SK-N-DZ (cell line): ENCODE data around the gene ALG2.
"Not testable (repeated sequence)": the region's sequence is repeated elsewhere in the genome, so short reads cannot be mapped to it uniquely, and the experiment has no call there.

Source experiments
- DNase-seq: peaks from one replicate; pipeline ENCODE4 v3.0.0-alpha.2; 2015; ENCODE audit warnings: low spot score

Gene ALG2

GRCh38 chr9:99238331-99238730 lies 16.6 kb upstream of the ALG2 start:
- no peak for DNase-seq

GRCh38 chr9:99237849-99238248 lies 16.1 kb upstream of the ALG2 start:
- DNase-seq = not testable (repeated sequence)

- DNase-seq = no peak
Observed at GRCh38 chr9:99237356-99237755, 15.6 kb upstream of the ALG2 start.

GRCh38 chr9:99235926-99236634 lies 14.3 kb upstream of the ALG2 start:
- DNase-seq = no peak

- DNase-seq = no peak
Observed at GRCh38 chr9:99235069-99235468, 13.3 kb upstream of the ALG2 start.

- no peak for DNase-seq
Observed at GRCh38 chr9:99234618-99235017, 12.9 kb upstream of the ALG2 start.

- DNase-seq = no peak
Observed at GRCh38 chr9:99231711-99232110, 10.0 kb upstream of the ALG2 start.

- no peak for DNase-seq
Observed at GRCh38 chr9:99230206-99230605, 8.5 kb upstream of the ALG2 start.

GRCh38 chr9:99226054-99226453 lies 4.3 kb upstream of the ALG2 start:
- no peak for DNase-seq

GRCh38 chr9:99224445-99224844 lies 2.7 kb upstream of the ALG2 start:
- DNase-seq = no peak

- no peak for DNase-seq
Observed at GRCh38 chr9:99222416-99223270, 901 bp upstream of the ALG2 start.

GRCh38 chr9:99221266-99221620 lies 499 bp downstream of the ALG2 start:
- no peak for DNase-seq

- no peak for DNase-seq
Observed at GRCh38 chr9:99220011-99220410, 1.7 kb downstream of the ALG2 start.

- DNase-seq = no peak
Observed at GRCh38 chr9:99216073-99216472, 5.7 kb downstream of the ALG2 start.

GRCh38 chr9:99213197-99213596 lies 8.5 kb downstream of the ALG2 start:
- DNase-seq = no peak

GRCh38 chr9:99211746-99212145 lies 10.0 kb downstream of the ALG2 start:
- DNase-seq = no peak

GRCh38 chr9:99210572-99210971 lies 11.2 kb downstream of the ALG2 start:
- no peak for DNase-seq

GRCh38 chr9:99201603-99202002 lies 20.1 kb downstream of the ALG2 start:
- DNase-seq = no peak

- DNase-seq = no peak
Observed at GRCh38 chr9:99199938-99200539, 21.7 kb downstream of the ALG2 start.

GRCh38 chr9:99197987-99198386 lies 23.8 kb downstream of the ALG2 start:
- peak; percentile 48 for DNase-seq

GRCh38 chr9:99197124-99197630 lies 24.6 kb downstream of the ALG2 start:
- DNase-seq = no peak

- DNase-seq = not testable (repeated sequence)
Observed at GRCh38 chr9:99196484-99196883, 25.3 kb downstream of the ALG2 start.

- no peak for DNase-seq
Observed at GRCh38 chr9:99193466-99193821, 28.3 kb downstream of the ALG2 start.
